Stimulated activated effector memory CD8-positive, alpha-beta T cell treated with anti-CD3 and anti-CD28 coated beads, Interleukin-12 subunit alpha, Interleukin-12 subunit beta, amount 100 ng/mL, for 72 hours (primary cell): Measurements from ENCODE around the gene PDPR.
"Not testable (repeated sequence)": the region's sequence is repeated elsewhere in the genome, so short reads cannot be mapped to it uniquely, and the experiment has no call there.

Source experiments
- ATAC-seq: fragments of 150-1000 bp; cut with Tn5 transposase; 2 replicates; pipeline ENCODE4 v1.10.0; 2021
- DNase-seq, 2 donors: peaks; one replicate each; pipeline ENCODE4 v3.0.0; 2021 to 2022; ENCODE audit warnings: low spot score in 2 of 2
- H3K27ac Mint-ChIP-seq: one replicate; pipeline ENCODE4 v1.8.0; 2022; ENCODE audit warnings: mild to moderate bottlenecking, mixed read lengths
- H3K36me3 Mint-ChIP-seq: one replicate; pipeline ENCODE4 v1.8.0; 2022; ENCODE audit warnings: mild to moderate bottlenecking, mixed read lengths
- H3K4me1 Mint-ChIP-seq: one replicate; pipeline ENCODE4 v1.8.0; 2022; ENCODE audit warnings: mixed read lengths
- H3K4me3 Mint-ChIP-seq: one replicate; pipeline ENCODE4 v1.8.0; 2022; ENCODE audit warnings: mild to moderate bottlenecking, mixed read lengths
- H3K9me3 Mint-ChIP-seq: one replicate; pipeline ENCODE4 v1.8.0; 2022; ENCODE audit warnings: mixed read lengths

The PDPR gene

DNA sequence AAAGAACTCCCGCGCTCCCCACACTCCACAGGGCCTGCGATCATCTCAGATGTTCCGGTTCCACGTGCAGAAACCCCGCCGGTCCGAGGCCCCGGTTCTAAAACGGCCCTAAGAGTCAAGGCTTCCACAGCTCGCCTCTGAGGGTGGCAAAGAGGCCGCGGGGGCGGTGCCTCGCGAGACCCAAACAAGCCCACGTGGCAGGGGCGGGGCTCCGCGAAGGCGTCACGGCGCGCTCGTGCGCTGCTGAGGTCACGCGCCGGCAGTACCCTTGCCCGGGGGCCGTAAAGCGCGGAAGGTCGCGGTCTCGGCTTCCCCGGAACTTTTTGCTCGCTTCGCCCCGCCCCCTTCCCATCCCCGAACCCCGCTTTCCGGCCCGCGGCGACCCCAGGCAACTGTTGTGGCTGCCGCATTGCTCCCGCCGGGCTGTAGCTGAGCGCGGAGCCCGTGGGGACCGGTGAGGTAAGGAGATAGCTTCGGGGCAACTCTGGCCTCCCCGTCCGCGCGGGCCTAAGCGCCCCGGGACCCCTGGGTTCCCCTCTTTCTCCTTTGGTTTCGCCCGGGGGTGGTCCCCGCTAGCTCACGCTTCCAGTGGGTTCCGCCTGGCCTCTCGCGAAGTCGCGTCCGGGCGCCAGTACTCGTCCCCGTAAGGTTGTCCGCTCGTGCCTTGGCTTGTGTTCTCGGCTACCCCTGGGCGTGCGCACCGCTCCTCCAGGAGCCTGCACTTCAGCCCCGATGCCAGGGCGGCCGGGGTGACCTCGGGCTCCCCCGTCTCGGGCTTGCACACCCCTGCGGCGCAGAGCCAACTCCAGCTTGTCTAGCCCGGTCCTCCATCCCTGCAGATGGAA, at the start of gene PDPR:
Gene PDPR (plus strand): TSS at position 351 of the 845 bp plus-strand sequence. CDS start 6,161 bp downstream, outside the sequence.
- peak within 1 kb of the TSS; percentile 86 for H3K4me3 Mint-ChIP-seq
- H3K9me3 Mint-ChIP-seq, result not testable (repeated sequence)
- H3K27ac Mint-ChIP-seq, result peak within 1 kb of the TSS; percentile 89
- peaks cover 29% of the 10 kb centered on the region for H3K4me1 Mint-ChIP-seq
- ATAC-seq, result peak; percentile 96
- peaks cover 13% of the 10 kb centered on the region for H3K36me3 Mint-ChIP-seq
- DNase-seq, result peak; percentile 86 to 95

DNA sequence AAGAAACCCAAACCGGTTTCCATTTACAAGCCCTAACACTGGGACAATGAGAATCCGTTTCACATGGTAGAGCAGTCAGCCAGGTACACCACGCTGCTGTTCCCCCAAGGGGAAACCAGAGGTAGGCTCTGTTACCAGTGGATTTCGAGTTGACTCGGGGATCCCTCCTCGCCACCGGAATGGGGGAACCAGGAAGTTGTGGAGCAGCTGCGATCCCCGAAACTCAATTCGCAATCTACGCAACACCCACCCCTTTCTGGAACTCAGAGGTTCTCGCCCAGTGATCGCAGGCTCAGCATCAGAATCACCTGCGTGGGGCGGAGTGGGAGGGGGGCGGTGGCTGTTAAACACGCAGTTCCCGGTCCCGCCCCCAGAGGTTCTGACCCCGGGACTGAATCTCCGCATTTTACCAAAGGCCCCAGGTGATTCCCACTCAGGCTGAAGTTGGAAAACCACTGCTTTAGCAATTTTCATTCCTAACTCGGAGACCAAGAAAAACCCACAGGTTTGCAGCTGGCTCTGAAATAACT, 49.2 kb upstream of the PDPR start:
- not testable (repeated sequence) for H3K4me1 Mint-ChIP-seq, H3K9me3 Mint-ChIP-seq, H3K27ac Mint-ChIP-seq, H3K36me3 Mint-ChIP-seq
- ATAC-seq, result peak; percentile 59
- H3K4me3 Mint-ChIP-seq, result peak overlapping the region; percentile 67
- peak; percentile 39 to 80 for DNase-seq

DNA sequence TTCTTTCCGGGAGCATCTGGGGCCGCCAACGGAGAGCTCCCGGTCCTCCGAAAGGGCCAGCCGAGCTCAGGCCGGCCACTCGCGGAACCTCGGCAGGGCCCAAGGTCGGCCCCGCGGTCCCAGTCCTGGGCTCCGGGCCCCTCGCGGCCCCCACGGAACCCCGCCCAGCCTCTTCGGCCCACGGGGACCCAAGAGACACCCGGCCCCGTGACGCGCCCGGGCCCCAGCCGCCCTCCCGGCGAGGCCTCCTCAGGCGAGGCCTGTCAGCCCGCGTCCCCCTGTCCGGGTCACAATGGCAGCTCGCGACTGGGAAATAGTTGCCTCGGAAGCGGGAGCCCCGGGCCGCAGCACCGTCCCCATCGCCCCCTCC, 48.8 kb upstream of the PDPR start:
- DNase-seq, H3K9me3 Mint-ChIP-seq, H3K4me1 Mint-ChIP-seq, H3K36me3 Mint-ChIP-seq: not testable (repeated sequence)
- peak; percentile 73 for ATAC-seq
- Mint-ChIP-seq H3K4me3 (peak overlapping the region; percentile 67), H3K27ac (peak overlapping the region; percentile 71)

DNA sequence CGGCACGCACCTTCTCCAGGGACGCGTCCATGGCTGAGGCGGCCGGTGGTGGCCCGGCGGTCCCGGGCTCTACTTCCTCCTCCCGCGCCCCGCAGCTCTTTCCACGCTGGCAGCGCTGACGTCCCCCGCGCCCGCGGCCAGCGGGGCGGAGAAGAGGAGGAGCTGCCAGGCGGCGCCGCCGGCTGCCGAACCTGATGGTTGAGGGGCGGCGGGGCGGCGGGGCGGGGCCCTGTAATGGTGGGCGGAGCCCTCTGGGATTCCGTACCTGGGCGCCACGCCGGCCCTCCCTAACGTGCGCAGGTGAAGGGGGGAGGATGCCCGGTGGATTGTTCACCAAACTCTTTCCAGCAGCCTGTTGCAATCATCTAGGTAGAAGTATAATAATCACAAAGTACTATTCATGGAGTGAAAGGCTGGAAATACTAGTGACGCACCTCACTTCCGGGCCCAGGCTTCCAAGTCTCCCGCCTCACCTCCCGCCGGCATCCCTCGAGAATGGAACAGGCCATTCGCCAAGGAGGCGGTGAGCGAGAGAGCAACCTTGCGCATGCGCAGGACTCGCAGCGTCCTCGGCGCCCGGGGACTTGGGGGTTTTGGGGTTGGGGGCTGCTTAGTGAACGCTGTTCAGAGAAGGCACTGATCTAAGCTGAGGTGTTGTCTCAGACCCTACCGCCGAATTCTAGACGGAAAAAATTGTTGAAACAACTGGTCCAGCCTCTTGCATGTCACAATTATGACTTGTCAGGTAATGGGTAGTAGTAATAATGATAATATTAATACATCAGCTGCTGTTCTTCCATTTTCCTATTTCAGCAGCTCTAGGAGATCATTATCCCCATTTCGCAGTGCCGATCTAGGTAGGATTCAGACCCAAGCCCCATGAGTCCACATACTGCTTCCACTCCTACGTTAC, 48.1 kb upstream of the PDPR start:
- peak; percentile 81 to 93 for DNase-seq
- Mint-ChIP-seq H3K4me3 (peak overlapping the region; percentile 67), H3K27ac (peak overlapping the region; percentile 71)
- H3K4me1 Mint-ChIP-seq, H3K36me3 Mint-ChIP-seq, H3K9me3 Mint-ChIP-seq: not testable (repeated sequence)
- peak; percentile 94 for ATAC-seq

GRCh38 chr16:70066751-70067150, 47.4 kb upstream of the PDPR start:
- not testable (repeated sequence) for DNase-seq, H3K4me1 Mint-ChIP-seq, H3K9me3 Mint-ChIP-seq, H3K27ac Mint-ChIP-seq, H3K36me3 Mint-ChIP-seq, ATAC-seq
- H3K4me3 Mint-ChIP-seq, result peak overlapping the region; percentile 67

DNA sequence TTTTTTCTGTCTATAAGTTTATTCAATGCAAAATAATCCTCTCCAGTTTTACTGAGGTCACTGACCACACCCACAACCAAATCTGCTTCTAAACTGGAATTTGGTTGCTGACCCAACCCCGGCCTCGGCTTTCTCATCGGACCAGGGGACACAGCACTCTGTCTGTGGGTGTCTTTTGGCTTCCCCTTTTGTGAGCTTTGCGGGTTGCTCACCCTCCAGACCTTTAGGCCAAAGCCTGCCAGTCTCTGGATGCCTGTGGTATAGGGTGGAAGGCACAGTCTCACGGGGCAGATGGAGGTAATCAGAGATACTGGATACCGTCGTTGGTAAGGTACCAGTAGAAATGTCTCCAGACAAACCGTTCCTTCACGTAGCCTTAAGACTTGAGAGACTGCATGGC, 35.1 kb upstream of the PDPR start:
- not testable (repeated sequence) for H3K9me3 Mint-ChIP-seq, H3K4me1 Mint-ChIP-seq, H3K27ac Mint-ChIP-seq, DNase-seq, ATAC-seq, H3K36me3 Mint-ChIP-seq, H3K4me3 Mint-ChIP-seq

DNA sequence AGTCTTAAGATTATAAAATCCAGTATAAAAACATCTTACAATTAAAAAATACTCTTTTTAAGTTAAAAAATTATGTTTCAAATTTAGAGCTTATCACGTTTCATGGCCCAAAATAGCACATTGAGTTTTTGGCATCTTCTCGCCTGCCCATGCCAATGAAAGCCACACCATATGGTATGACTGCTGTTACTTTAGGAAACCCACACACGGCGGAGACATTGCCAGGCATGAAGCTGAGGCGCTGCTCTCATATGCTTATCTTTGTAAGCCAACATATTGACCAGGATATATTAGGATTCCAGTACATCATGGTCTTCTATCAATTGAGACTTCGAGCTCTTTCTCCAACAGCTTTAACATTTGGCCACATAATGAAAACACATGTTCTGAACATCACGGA, 32.9 kb upstream of the PDPR start:
- DNase-seq, H3K9me3 Mint-ChIP-seq, H3K36me3 Mint-ChIP-seq, H3K27ac Mint-ChIP-seq, H3K4me3 Mint-ChIP-seq, ATAC-seq, H3K4me1 Mint-ChIP-seq: not testable (repeated sequence)

- not testable (repeated sequence) for DNase-seq
Observed at GRCh38 chr16:70083931-70084330, 30.2 kb upstream of the PDPR start.

GRCh38 chr16:70088160-70088559, 26.0 kb upstream of the PDPR start:
- H3K27ac Mint-ChIP-seq, H3K36me3 Mint-ChIP-seq, H3K9me3 Mint-ChIP-seq, H3K4me1 Mint-ChIP-seq, H3K4me3 Mint-ChIP-seq, DNase-seq, ATAC-seq: not testable (repeated sequence)

More at GRCh38 chr16:70083931-70084330, 30.2 kb upstream of the PDPR start:
- not testable (repeated sequence) for H3K4me1 Mint-ChIP-seq, H3K9me3 Mint-ChIP-seq, H3K36me3 Mint-ChIP-seq, ATAC-seq, H3K27ac Mint-ChIP-seq, H3K4me3 Mint-ChIP-seq

GRCh38 chr16:70088877-70089276, 25.3 kb upstream of the PDPR start:
- not testable (repeated sequence) for H3K9me3 Mint-ChIP-seq, H3K4me1 Mint-ChIP-seq, H3K4me3 Mint-ChIP-seq

GRCh38 chr16:70089289-70089688, 24.8 kb upstream of the PDPR start:
- H3K9me3 Mint-ChIP-seq, H3K27ac Mint-ChIP-seq, DNase-seq, H3K36me3 Mint-ChIP-seq, H3K4me3 Mint-ChIP-seq, ATAC-seq, H3K4me1 Mint-ChIP-seq: not testable (repeated sequence)

More at GRCh38 chr16:70088877-70089276, 25.3 kb upstream of the PDPR start:
- H3K27ac Mint-ChIP-seq, ATAC-seq, DNase-seq, H3K36me3 Mint-ChIP-seq: not testable (repeated sequence)

DNA sequence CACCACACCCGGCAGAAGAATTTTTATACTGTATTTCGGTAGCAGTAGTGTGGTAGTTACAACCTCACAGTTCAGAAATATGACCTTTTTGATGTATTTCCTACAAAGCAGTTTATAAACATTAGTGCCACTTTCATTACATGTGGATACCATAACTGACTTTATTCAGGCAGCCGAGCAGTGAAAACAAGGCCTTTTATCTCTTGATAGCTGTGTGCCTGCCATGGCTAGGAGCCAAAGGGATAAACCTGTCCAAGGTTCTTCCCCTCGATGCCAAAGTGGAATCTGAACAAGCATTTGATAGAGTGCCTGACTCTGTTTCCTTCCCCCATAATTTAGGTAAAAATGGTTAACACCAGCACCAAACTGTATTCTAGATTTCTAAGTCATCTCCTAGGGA, 23.0 kb upstream of the PDPR start:
- not testable (repeated sequence) for H3K36me3 Mint-ChIP-seq, H3K4me1 Mint-ChIP-seq, DNase-seq, H3K27ac Mint-ChIP-seq, H3K4me3 Mint-ChIP-seq, ATAC-seq, H3K9me3 Mint-ChIP-seq

DNA sequence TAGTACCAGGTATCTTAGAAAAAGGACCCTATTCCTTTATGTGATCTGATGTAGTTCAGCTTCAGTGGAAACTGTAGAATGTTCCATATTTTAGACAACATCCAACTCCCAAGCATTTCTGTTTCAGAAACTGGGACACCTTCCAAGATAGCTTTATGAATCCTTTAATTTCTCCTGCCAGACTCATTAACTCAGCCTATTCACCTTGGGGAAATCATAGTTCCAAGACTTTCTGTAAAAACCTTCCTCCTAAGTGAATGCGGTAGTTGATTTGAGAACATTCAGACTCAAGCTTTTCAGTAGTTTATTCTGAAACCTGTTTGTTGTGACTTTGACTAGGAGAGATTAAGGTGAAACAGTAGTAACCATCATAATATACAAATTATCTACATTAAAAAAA, 20.0 kb upstream of the PDPR start:
- H3K9me3 Mint-ChIP-seq, H3K36me3 Mint-ChIP-seq, H3K4me3 Mint-ChIP-seq, DNase-seq, ATAC-seq, H3K4me1 Mint-ChIP-seq, H3K27ac Mint-ChIP-seq: not testable (repeated sequence)

GRCh38 chr16:70109583-70110279, 4.4 kb upstream of the PDPR start:
- not testable (repeated sequence) for DNase-seq, H3K4me3 Mint-ChIP-seq, H3K27ac Mint-ChIP-seq, H3K4me1 Mint-ChIP-seq, H3K9me3 Mint-ChIP-seq, H3K36me3 Mint-ChIP-seq, ATAC-seq

DNA sequence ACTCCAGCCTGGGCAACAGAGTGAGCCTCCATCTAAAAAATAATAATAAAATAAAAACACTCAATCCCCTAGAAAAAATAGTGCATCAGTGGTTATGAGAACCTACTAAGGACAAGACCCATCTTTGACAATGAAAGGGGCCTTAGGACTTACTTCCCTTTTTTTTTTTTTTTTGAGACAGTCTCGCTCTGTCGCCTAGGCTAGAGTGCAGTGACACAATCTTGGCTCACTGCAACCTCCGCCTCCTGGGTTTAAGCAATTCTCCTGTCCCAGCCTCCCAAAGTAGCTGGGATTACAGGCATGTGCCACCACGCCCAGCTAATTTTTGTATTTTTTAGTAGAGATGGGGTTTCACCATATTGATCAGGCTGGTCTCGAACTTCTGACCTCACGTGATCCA, 2.0 kb upstream of the PDPR start:
- H3K4me1 Mint-ChIP-seq, result peaks cover 12% of the 10 kb centered on the region
- not testable (repeated sequence) for H3K36me3 Mint-ChIP-seq, H3K4me3 Mint-ChIP-seq, H3K27ac Mint-ChIP-seq, H3K9me3 Mint-ChIP-seq, DNase-seq, ATAC-seq
